Measurements from ENCODE around the gene BID. TPM values are rescaled to one million over a fixed set of nuclear protein-coding genes. Genes with fewer than 3 reads are reported as not detected.

The BID gene
- total RNA-seq, 3 donors from 2014 or later (not counting 1 experiment from before 2014, with no cell fraction given): 40.9 to 42.4 (median 42.3) TPM

DNA sequence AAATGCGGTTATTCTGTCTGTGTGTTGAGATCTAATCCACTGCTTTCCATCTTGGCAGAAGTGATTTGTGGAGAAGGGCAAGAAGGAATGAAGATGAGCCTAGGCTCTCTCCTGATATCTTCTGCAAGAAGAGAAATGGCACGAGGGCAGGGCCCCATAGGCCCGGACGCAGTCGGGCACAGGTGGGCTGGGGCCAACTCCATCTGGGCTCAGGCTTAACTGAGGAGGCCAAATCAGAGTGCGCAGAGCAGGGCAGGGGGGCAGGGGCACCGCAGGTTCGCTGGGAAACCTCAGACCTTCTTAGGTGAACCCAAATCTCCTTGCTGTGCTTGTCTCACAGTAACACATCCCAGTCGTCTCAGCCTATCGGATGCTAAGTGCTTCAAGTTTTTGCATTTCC, 32.8 kb upstream of the BID start:
- Mint-ChIP-seq H3K4me1 (no peaks in the 10 kb centered on the region), H3K27me3 (ENCODE audit: low read depth in 2 of 2) (no peaks in the 10 kb centered on the region), H3K4me3 (no peak overlapping the region), H3K36me3 (no peaks in the 10 kb centered on the region), H3K9me3 (no peaks in the 10 kb centered on the region), H3K27ac (peak overlapping the region in 1 of 2 donors; percentile 8)
- DNase-seq: no peak
- intact Hi-C loops (cut with micrococcal nuclease): no loop called here
- TF ChIP-seq, protein P1, sequence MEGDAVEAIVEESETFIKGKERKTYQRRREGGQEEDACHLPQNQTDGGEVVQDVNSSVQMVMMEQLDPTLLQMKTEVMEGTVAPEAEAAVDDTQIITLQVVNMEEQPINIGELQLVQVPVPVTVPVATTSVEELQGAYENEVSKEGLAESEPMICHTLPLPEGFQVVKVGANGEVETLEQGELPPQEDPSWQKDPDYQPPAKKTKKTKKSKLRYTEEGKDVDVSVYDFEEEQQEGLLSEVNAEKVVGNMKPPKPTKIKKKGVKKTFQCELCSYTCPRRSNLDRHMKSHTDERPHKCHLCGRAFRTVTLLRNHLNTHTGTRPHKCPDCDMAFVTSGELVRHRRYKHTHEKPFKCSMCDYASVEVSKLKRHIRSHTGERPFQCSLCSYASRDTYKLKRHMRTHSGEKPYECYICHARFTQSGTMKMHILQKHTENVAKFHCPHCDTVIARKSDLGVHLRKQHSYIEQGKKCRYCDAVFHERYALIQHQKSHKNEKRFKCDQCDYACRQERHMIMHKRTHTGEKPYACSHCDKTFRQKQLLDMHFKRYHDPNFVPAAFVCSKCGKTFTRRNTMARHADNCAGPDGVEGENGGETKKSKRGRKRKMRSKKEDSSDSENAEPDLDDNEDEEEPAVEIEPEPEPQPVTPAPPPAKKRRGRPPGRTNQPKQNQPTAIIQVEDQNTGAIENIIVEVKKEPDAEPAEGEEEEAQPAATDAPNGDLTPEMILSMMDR (IDR thresholded peaks at IDR 0.05): no peak
- Histone ChIP-seq H3K27me3 (ENCODE audit: control insufficient read depth, insufficient read depth, low read length) (no peaks in the 10 kb centered on the region), H3K9me3 (ENCODE audit: control insufficient read depth, insufficient read depth, low read length) (no peaks in the 10 kb centered on the region), H3K36me3 (ENCODE audit: control insufficient read depth, insufficient read depth, low read length) (peaks cover 32% of the 10 kb centered on the region), H3K4me3 (ENCODE audit: low read length) (no peak overlapping the region), H3K4me1 (ENCODE audit: control insufficient read depth, insufficient read depth, low read length) (no peaks in the 10 kb centered on the region), H3K27ac (ENCODE audit: low read length) (no peak overlapping the region)
- WGBS (ENCODE audit: insufficient coverage): 90% methylated on average over 10 of the region's 10 CpGs
- no peak for ATAC-seq

DNA sequence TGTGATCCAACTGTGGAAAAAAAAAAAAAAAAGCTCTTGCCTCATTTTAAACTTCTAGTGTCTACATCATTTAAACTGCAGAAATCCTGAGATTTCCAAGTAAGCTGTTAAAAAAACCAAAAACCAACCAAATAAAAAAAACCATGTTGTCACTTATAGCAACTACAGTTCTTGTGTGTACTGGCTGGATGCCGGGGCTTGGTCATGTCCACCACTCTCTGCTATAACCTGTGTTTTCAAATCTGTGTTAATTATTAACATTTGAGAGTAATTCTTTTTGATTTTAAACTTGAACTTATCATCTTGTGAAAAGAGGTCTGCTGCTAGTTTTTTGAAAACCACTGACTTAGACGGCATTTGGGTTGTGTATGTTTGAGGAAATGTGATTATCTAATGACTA, 32.2 kb upstream of the BID start:
- Mint-ChIP-seq H3K27me3 (ENCODE audit: low read depth in 2 of 2) (no peaks in the 10 kb centered on the region), H3K27ac (no peak overlapping the region)

DNA sequence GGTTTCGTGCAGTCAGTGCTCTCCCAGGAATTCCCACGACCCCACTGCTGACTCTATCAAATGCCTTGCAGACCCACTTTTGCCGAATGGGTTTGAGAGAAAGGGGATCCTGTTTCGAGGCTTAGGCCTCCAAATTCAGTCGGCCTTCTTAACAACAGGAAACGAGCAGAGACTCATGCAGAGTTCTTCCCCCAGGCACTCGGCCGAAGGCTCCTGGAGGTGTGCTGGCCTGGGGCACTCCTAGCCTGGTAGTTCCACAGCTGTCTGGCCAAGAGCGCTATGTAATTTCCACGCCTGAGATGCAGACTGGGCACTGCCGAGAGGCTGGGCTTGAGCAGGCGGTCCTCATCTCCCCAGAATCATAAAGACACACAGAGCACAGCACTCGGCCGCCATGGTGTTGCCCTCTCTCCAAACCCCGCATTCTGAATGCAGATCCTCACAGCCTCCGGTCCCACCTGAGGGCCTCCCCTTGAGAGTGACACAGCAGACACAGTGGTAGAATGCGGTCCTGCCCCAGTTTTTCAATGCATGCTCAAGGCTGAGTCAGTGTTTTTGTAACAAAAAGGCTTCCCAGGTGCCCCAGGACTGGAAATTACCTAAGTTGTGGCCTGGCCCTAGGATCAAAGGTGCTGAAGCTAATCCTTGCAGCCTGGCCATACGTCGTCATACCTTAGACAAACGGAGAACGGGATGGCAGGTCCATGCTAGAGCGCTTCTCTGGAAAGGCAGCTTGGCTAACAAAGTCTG, 30.2 kb upstream of the BID start:
- TF ChIP-seq, protein P1 (IDR thresholded peaks at IDR 0.05): no peak
- no peak for ATAC-seq
- H3K27ac Mint-ChIP-seq: no peak overlapping the region
- 92% methylated on average over 22 of the region's 22 CpGs for WGBS (ENCODE audit: insufficient coverage)
- no peaks in the 10 kb centered on the region for H3K9me3 ChIP-seq (ENCODE audit: control insufficient read depth, insufficient read depth, low read length)
- H3K27ac ChIP-seq (ENCODE audit: low read length): no peak overlapping the region
- no peak overlapping the region for H3K4me3 Mint-ChIP-seq
- H3K4me3 ChIP-seq (ENCODE audit: low read length): no peak overlapping the region
- H3K4me1 ChIP-seq (ENCODE audit: control insufficient read depth, insufficient read depth, low read length): peaks cover 10% of the 10 kb centered on the region
- H3K36me3 Mint-ChIP-seq: no peaks in the 10 kb centered on the region
- H3K27me3 Mint-ChIP-seq (ENCODE audit: low read depth in 2 of 2): no peaks in the 10 kb centered on the region
- intact Hi-C loops (cut with micrococcal nuclease): no loop called here
- DNase-seq: no peak
- H3K4me1 Mint-ChIP-seq: no peaks in the 10 kb centered on the region
- H3K36me3 ChIP-seq (ENCODE audit: control insufficient read depth, insufficient read depth, low read length): peaks cover 27% of the 10 kb centered on the region
- no peaks in the 10 kb centered on the region for H3K27me3 ChIP-seq (ENCODE audit: control insufficient read depth, insufficient read depth, low read length)
- H3K9me3 Mint-ChIP-seq: no peaks in the 10 kb centered on the region

More for the DNA sequence above, 32.2 kb upstream of the BID start:
- Histone ChIP-seq H3K27ac (ENCODE audit: low read length) (no peak overlapping the region), H3K9me3 (ENCODE audit: control insufficient read depth, insufficient read depth, low read length) (no peaks in the 10 kb centered on the region), H3K4me1 (ENCODE audit: control insufficient read depth, insufficient read depth, low read length) (no peaks in the 10 kb centered on the region), H3K36me3 (ENCODE audit: control insufficient read depth, insufficient read depth, low read length) (peaks cover 31% of the 10 kb centered on the region), H3K27me3 (ENCODE audit: control insufficient read depth, insufficient read depth, low read length) (no peaks in the 10 kb centered on the region), H3K4me3 (ENCODE audit: low read length) (no peak overlapping the region)
- no peak for ATAC-seq
- H3K4me3 Mint-ChIP-seq: no peak overlapping the region
- intact Hi-C loops (cut with micrococcal nuclease): no loop called here
- TF ChIP-seq, protein P1 (IDR thresholded peaks at IDR 0.05): no peak
- no peaks in the 10 kb centered on the region for H3K9me3 Mint-ChIP-seq
- no peaks in the 10 kb centered on the region for H3K4me1 Mint-ChIP-seq
- no peaks in the 10 kb centered on the region for H3K36me3 Mint-ChIP-seq
- 43% methylated on average over 1 of the region's 2 CpGs for WGBS (ENCODE audit: insufficient coverage)
- DNase-seq: no peak
